HG03066 (cell line): ENCODE results near the gene ZFX.

Source experiments
- ATAC-seq: cut with Tn5 transposase; IDR thresholded peaks from one replicate; pipeline ENCODE4 v1.9.1; 2021; ENCODE audit warnings: low read depth; ENCODE audit not compliant: unreplicated experiment

Gene ZFX

GRCh38 chrX:24198101-24198500 is 48.6 kb downstream of the ZFX start:
- ATAC-seq: no peak

- no peak for ATAC-seq
These were observed 50.6 kb downstream of the ZFX start for GRCh38 chrX:24200133-24200532.

- no peak for ATAC-seq
These were observed 51.7 kb downstream of the ZFX start for GRCh38 chrX:24201216-24201615.

- ATAC-seq: no peak
These were observed 53.0 kb downstream of the ZFX start for GRCh38 chrX:24202465-24203031.

GRCh38 chrX:24203072-24203808 is 53.7 kb downstream of the ZFX start:
- no peak for ATAC-seq

- no peak for ATAC-seq
These were observed 54.8 kb downstream of the ZFX start for GRCh38 chrX:24204331-24204730.

GRCh38 chrX:24204958-24205357 is 55.4 kb downstream of the ZFX start:
- no peak for ATAC-seq

DNA sequence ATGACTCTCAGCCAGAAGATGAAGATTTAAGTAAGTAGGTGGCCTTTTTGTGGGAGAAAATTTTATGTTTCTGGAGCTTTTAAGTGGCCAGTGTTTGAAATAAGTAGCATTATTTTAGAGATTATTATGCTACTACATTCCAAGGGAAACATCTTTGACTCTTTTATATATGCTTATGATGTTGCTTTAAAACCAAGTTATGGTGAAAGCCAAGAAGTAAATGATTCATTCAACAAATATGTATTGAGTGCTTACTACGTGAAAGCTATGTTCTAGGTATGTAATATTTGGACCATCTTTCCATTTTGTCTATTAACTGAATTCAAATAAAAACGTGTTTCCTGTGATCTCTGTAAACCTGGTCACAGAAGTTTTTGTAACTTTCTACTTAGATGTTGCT is 58.3 kb downstream of the ZFX start:
- no peak for ATAC-seq

DNA sequence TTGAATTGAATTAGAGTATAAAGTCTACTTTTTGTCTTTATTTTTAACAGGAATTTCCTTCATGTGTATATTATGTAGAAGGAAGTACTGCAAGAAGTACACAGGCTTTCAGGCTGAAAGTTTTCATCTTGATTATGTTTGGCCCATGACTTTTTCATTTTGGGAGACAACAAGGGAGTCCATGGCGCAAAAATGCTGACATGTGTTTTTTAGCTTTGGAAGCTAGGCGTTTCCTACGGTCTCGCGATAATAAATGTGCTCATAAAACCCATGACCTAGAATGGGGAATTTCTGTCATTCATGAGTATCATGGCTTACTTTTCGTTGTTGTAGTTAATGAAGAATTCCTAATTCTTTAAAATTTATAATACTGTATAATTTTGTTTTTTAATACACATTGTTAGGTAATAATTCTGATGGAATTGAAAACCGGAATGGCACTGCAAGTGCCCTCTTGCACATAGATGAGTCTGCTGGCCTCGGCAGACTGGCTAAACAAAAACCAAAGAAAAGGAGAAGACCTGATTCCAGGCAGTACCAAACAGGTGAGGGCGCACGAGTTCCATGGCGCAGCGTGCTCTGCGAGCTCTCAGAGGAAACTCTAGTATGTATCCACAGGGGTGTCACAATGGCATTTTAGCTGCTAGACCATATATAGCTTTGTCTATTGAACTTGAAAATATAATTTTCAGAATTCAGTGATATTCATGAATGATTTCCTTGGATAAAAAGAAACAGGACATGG is 59.1 kb downstream of the ZFX start:
- no peak for ATAC-seq

DNA sequence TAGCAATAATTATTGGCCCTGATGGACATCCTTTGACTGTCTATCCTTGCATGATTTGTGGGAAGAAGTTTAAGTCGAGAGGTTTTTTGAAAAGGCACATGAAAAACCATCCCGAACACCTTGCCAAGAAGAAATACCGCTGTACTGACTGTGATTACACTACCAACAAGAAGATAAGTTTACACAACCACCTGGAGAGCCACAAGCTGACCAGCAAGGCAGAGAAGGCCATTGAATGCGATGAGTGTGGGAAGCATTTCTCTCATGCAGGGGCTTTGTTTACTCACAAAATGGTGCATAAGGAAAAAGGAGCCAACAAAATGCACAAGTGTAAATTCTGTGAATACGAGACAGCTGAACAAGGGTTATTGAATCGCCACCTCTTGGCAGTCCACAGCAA is 60.7 kb downstream of the ZFX start:
- ATAC-seq: no peak

DNA sequence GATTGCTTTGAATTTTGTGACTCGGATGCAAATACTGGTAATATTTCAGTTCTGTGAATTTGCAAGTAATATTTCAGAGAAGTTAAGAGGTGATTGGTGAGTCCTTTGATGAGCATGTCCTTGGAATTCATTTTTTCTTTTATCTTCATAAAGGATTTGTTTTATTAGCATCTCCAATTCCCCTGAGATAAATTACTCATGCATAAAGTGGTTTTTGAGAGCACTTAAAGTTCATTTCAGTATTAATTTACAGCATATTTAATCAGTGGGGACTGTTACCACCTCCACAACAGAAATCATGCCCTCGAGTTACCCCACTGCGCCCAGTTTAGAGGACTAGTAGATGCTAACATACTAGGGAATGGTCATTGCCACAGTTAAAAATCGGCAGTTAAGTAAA is 65.0 kb downstream of the ZFX start:
- ATAC-seq: no peak

- ATAC-seq: no peak
These were observed 65.7 kb downstream of the ZFX start for GRCh38 chrX:24215272-24215671.

DNA sequence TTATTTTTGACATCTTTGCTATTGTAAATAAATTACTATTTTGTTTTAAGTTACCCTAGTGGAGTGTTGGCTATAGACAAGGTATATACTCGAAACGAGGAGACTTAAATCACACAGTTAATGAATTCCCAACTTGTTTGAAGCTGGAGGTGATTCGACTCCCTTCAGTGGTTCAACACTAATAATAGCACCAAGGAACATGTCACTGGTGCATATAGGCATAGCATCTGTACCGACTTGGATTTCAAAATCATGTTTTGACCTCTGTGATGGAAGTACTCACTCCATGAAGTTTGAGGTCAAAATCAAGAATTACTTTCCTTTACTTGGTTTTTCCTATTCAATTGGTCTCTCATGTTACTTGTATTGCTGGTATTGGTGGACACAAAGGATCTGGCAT is 66.5 kb downstream of the ZFX start:
- no peak for ATAC-seq

- no peak for ATAC-seq
These were observed 67.3 kb downstream of the ZFX start for GRCh38 chrX:24216827-24217226.

DNA sequence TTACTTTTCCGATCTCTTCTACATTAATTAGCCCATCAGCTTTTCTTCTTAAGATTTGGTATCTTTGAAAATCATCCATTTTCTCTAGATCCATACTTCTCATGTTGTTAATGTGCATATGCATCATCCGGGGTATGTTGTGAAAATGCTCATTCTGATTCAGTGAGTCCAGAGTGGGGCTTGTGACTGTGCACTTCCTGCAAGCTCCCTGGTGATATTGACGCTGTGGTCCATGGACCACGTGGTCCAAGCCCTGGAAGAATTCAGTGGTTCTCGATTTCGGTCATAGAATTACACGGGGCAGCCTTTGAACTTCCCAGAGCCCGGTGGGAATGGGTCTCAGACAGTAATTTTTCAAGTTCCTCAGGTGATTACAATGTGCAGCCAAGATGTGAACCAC is 69.8 kb downstream of the ZFX start:
- ATAC-seq: no peak

DNA sequence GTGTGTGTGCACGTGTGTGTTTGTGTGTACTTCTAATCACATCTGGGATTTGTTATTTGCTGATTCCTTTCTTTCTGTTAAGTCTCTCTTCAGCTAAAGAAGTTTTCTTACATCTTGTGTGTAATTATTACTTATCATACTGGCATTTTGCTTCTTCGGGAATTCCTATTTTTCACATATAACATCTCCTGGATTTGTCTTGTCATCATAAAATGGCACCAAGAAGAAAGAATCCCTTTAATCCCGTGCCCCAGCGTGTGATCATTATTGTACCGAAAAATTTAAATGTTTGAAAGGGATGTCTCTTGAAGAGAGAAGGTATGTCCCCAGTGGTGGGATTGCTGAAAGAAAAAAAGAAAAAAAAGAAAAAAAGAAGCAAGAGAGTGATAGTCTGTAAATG is 72.3 kb downstream of the ZFX start:
- no peak for ATAC-seq

DNA sequence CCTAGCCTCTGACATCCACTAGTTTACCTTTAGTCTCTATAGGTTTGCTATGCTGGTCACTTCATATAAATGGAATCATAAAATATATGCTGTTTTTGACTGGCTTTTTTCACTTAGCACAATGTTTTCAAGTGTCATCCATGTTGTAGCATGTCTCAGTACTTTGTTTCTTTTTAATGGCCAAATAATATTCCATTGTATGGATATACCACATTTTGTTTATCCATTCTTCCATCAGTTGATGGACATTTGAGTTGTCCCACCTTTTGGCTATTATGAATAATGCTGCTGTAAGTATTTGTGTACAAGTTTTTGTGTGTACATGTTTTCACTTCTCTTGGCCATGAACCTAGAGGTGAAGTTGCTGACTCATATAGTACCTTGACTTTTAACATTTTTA is 75.7 kb downstream of the ZFX start:
- ATAC-seq: no peak

DNA sequence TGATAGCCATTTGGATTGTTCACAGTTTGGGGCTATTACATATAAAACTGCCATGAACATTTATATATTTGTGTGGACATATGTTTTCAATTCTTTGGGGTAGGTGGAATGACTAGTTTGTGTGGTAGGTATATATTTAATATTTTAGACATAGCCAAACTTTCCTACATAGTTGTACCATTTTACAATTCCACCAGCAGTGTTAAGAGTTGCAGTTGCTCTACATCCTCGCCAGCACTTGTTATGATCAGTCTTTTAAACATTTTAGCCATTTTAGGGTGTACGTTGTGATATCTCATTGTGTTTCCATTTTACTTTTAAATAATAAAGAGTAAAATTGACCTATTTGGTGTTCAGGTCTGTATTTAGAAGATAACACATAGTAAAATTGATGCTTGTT is 76.6 kb downstream of the ZFX start:
- no peak for ATAC-seq

- no peak for ATAC-seq
These were observed 79.1 kb downstream of the ZFX start for GRCh38 chrX:24228596-24228995.

DNA sequence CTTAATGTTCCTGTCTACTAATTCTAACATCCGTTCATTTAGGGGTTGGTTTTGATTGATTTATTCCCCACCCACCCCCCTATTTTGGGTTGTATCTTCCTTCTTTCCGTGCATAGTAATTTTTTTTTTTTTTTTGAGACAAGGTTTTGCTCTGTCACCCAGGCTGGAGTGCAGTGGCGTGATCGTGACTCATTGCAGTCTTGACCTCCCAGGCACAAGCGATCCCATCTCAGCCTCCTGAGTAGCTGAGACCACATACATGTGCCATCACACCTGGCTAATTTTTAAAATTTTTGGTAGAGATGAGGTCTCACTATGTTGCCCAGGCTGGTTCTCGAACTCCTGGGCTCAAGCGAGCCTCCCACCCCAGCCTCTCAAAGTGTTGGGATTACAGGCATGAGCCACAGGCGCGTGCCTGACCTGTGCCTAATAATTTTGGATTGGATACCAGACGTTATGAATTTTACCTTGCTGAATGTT is 79.9 kb downstream of the ZFX start:
- no peak for ATAC-seq

DNA sequence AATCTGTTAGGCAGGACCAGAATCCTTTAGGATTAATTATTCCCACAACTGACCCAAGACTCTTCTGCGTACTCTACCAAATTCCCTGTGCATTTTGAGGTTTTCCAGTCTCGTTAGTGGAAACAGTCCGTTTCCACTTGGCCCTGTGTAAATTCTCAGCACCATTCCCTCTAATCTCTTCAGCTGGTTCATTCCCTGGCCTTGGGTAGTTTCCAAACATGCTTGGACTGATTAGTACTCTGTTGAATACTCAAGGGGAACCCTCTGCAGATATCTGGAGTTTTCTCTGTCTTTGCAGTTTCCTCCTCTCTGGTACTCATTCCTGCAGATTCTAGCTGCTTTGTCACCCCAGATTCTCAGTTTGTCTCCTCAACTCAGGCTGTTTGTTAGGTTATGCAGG is 80.4 kb downstream of the ZFX start:
- no peak for ATAC-seq

DNA sequence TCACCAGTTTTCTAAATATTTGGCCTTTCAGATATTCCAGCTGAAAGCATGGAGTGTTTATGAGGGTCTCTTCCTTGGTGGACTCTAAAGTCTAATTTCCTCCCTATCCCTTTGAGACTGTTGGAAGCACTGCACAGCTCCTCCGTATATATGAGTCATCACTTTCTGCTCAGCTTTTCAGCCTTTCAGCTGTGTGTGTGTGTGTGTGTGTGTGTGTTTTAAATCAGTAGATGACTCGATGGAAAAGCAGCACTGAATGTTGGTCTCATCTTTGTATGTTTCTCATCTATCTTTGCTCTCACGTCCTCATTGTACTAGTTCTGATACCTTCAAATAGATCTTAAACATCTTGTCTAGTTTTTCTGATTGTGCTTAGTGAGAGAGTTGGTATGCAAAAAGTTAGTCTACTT is 81.6 kb downstream of the ZFX start:
- ATAC-seq: no peak
